ENCODE measurements around the gene ARHGAP44.
"Not testable (repeated sequence)": the region's sequence is repeated elsewhere in the genome, so short reads cannot be mapped to it uniquely, and the experiment has no call there.

The ARHGAP44 gene

DNA sequence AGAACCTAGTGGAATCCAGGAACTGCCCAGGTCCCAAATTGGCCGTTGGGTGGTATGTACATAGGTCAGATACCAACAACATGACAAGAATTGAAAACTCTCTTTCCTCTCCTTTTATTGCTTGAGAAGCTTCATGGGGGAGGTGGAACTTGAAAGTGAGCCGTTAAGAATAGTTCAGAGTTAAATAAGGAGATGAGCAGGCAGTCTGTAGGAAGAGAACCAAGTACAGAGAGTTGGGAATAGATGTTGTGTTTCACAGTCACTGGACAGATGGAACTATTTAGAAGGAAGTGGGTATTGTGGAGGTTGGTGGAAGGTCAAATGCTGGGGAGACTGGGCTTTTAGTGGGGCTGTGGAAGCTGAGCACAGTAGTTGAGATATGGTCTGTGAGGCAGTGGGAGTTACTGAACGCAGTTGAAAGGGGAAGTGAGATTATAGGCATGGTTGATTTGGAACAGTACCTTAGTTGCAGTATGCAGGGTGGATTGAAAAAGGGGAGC, 26.4 kb downstream of the ARHGAP44 start:
- no peak for DNase-seq (ENCODE audit: low read depth)

DNA sequence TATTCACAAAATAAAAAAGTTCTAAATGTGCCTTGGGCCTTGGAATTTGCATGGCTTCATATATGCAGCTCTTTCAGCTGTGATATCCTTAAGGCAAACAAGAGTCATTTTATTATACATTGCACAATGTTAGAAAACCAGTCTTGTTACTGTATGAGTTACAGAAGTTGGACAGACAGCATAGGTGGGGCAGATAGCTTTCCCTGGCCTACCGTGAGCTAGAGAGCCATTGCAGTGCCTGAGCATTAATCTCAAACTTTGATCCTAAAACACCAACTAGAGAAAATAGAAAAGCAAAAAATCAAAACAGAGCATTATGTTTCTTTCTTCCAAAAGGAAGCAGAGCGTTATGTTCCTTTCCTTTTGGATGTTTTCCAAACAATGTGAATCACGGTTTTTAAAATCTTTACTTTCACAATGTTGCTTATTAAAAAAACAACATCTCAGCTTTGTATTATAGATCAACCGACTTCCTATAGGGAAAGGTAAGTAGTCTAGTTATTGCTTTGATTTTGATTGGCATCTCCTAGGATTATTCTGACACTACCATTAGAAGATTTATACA, 32.2 kb downstream of the ARHGAP44 start:
- DNase-seq (ENCODE audit: low read depth): no peak

DNA sequence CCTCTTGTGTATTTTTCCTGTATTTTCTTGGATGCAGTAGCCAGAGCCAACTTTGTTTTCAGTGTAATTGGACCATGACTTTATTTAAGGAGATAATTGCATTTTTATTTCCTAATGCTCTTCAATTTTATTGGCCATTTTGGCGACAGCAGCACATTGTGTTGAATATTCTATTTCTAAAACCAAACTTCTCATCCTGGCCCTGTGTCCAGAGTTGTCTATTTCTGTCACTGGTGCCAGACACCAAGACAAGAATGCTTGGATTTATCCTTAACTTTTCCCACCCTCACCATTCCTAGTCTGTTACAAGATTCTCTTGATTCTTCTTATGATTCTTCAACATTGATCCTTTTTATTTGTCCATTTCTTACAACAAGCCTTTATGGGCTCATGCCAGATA, 37.1 kb downstream of the ARHGAP44 start:
- no peak for DNase-seq (ENCODE audit: low read depth)

DNA sequence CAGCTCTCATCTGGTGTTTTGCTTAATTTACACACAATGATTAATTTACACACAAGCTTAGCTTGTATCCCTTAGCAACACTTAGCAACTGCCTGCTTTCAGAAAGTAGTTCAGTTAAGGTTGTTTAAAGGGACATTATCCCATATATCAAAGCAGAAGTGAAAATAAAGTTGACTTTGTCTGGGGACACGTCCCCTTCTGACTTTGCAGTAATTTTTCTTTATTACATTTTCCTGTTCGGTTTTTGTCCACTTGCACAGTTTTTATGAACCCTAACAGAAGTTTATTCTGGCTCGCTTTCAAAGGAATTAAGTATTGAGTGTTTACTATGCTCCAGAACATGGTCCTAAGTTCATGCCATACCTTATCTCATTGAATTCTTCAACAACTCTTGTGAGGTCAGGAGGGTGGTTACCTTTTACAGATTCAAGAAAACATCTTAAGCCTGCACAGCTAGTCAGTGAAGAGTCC, 41.5 kb downstream of the ARHGAP44 start:
- no peak for DNase-seq (ENCODE audit: low read depth)

DNA sequence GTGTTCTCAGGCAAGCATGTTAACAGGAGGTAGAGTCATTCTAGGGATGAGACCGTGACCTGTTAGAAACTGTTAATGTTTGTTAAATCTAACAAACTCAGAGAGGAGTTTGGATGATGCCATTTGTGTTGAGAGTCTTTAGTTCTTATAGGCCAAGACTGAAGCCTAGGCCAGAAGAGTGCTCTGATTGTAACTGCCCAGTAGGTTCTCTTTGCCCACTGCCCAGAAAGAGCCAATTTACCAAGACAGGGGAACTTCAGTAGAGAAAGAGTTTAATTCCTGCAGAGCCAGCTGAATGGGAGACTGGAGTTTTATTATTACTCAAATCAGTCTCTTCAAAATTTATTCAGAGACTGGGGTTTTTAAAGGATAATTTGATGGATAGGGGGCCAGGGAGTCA, 42.5 kb downstream of the ARHGAP44 start:
- no peak for DNase-seq (ENCODE audit: low read depth)

DNA sequence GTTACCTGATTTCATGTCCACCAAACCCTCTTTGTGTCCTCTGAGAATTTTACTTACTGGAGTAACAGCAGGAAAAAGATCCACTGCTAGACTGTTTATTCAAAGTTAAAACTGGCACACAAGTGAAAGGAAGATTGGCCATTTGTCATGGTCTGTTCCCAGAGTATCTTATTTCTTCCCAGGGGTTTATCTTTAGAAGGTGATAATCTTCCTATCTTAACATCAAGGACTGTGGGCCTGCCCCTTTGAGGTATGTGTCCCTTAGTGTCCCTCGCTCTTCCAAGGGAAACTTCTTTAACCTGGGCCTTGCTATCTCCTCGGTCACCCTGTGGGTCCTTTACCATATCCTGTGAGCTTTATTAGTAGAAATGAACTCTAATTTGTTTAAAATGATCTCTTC, 49.7 kb downstream of the ARHGAP44 start:
- no peak for DNase-seq (ENCODE audit: low read depth)

DNA sequence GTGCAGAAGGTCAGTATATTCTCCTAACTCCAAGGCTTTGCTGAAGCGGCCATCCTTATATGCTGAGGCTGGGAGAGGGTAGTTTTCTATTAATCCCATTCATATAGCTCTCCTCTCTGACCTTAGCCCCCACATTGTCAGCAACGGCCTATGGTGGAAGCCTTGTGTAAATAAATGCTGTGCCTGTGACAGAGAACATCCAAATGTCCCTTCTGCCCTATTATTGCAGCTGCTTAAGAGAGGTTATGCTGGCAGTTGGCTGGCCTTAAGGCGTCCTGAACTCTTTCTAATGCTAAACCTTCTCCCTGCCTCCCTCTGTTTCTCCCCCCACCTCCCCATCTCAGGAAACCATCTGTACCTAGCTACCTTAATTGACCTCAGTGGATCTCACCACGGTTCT, 53.6 kb downstream of the ARHGAP44 start:
- no peak for DNase-seq (ENCODE audit: low read depth)

DNA sequence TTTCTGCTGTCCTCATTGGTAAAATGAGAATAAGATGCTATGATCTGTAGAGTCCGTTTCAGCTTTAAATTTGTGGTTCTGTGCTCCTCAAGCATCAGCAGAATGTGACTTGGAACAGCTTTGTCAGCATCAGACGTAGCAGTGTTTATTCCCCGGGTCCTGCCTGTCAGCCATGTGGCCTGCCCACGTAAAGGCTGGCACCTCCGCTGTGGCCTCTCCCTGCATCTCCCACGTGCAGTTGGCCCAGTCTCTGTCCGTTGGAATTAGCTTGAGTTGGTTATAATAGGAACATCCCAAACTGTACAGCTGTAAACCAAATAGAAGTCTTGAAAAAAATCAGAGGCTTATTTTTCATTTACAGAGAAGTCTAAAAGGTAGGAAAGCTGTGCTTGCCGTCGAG, 61.7 kb downstream of the ARHGAP44 start:
- no peak for DNase-seq (ENCODE audit: low read depth)

DNA sequence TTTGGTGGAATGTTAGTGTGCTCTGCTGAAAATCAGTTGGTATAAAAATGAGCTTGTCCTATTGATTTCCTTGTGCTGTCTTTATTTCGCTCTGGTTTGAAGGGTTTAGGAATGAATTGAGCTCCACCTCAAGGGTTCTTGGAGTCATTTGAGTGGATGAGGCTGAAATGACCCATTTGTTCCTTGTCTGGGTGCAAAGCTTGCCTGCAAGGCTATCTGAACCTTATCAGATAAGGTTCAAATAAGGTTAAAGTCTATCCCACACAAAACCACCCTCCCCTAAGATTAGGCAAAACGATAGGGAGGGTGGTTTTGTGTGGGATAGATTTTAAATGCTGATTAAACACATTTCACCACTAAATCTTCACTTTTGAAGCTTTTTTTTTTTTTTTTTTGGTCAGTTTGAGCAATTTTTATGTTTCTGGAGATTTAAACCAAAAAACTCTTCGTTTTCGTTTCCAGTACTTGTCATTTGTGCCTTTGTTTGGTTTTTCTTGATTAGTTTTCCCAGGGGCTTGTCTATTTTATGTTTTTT, 62.7 kb downstream of the ARHGAP44 start:
- no peak for DNase-seq (ENCODE audit: low read depth)

DNA sequence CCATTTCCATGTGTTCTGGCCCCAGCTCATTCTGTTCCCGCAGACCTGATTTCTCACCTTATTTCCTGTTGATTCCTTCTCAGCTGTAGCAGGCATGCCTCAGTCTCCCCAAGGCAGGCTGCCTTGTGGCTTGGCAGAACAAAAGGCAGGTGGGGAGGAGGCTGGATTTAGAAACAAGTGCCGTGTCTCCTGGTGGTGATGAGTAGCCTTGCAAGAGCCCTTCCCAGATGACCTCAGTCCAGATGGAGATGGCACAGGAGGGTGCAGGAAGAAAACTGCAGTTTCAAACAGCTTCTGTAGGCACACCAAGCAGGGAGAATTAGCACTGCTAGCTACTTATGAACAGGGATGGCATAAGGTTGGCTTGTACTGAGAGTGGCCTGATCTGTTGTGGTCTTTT, 64.6 kb downstream of the ARHGAP44 start:
- DNase-seq (ENCODE audit: low read depth): no peak

DNA sequence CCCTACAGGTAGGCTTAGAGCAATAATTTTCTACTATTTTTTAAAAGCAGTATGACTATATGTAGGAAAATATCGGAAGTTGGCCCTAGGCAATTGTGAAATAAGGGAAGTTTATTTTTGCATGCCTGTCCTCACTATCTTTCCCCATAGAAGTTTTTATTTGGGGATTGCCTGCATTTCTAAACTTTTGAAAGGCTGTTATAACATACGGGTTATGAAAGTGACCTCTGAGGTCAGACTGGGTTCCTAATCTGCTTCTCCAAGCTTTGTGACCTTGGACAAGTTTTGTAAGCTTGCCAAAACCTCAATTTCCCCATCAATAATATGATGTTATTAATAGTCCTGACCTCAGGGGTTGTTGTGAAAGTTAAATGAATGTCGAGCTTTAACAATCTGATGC, 67.1 kb downstream of the ARHGAP44 start:
- no peak for DNase-seq (ENCODE audit: low read depth)

DNA sequence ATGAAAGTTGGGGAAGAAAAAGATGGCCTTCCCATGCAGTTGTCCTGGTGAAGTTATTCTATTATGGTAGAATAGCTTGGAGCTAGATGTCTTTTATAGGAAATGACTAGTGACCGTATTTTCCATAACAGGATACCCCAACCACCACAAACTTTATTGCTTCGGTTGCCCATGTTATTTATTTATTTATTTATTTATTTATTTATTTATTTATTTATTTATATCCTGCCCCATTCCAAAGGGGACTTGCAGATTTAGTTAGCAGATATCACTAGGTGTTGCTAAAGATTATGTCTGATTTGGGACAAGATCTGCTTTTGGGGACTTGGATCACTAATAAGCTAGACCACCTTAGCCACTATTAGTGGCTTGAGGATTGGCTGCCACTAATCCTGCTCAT, 68.3 kb downstream of the ARHGAP44 start:
- no peak for DNase-seq (ENCODE audit: low read depth)

DNA sequence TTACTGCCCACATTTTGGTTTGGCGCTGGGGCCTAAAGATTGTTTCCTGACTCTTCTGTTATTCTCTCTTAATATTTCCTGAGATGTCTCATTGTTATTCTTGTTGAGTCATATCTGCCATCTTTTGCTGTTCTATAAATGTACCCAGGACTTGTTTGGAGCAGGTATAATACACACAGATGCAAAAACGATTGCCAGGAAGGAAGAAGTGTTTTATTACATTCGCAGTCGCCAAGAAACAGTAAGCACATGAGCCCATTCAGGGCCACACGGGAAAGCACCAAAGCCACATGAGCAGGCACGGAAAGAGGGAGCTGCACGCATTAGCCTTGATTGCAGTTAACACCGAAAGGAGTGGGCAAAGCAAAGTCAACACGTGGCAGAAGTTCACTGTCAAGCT, 70.2 kb downstream of the ARHGAP44 start:
- DNase-seq (ENCODE audit: low read depth): no peak

DNA sequence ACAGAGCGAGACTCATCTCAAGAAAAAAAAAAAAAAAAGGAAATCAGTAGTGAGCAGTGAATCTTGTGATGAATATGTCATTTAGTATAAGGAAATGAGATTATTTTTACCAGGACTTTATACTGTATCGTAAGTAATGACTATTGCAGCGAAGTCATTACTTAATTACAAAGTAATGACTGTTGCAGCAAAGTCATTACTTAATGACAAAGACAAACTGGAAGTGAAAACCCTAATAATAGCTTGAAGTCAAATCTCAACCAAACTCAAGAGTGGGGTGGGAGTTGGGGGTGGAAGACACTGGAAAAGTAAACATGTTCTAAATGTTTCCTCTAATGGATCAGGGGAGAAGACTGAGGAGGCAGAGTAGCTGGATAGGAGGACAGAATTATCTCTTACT, 76.5 kb downstream of the ARHGAP44 start:
- no peak for DNase-seq (ENCODE audit: low read depth)

DNA sequence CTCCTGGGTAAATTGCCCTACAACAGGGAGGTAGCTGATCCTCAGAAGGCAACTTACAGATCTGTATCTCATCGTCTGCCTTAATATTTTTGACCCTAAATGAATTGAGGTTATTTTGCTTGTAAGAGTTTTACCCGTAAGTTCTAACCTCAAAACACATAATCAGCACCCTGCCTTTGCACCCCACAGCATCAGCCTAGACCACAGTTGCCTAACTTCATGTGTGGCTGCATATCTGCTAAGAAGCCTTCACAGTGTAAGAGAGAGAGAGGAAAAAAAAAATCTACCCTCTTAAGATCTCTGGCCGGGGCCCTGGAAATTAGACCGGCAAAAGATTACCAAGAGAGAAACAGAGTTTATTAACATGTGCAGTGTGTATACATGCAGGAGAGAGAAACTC, 76.9 kb downstream of the ARHGAP44 start:
- no peak for DNase-seq (ENCODE audit: low read depth)

DNA sequence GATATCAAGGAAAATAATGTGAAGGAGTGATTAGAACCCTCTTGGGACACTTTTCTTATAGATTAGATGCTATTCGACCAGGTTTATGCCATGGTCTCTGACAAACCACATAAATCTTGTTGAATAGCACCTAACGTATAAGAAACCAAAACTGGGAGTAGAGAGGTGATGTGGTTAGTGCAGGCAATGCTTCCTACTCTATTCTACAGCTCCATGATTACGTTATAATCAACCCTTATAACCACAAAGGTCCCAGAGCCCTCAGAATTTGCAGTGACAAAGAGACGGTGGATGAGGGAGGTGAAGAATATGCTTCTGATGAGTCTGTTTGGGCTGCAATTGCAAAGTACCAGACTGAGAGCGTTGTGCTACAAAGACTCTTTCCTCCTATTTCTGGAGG, 78.4 kb downstream of the ARHGAP44 start:
- DNase-seq (ENCODE audit: low read depth): no peak

DNA sequence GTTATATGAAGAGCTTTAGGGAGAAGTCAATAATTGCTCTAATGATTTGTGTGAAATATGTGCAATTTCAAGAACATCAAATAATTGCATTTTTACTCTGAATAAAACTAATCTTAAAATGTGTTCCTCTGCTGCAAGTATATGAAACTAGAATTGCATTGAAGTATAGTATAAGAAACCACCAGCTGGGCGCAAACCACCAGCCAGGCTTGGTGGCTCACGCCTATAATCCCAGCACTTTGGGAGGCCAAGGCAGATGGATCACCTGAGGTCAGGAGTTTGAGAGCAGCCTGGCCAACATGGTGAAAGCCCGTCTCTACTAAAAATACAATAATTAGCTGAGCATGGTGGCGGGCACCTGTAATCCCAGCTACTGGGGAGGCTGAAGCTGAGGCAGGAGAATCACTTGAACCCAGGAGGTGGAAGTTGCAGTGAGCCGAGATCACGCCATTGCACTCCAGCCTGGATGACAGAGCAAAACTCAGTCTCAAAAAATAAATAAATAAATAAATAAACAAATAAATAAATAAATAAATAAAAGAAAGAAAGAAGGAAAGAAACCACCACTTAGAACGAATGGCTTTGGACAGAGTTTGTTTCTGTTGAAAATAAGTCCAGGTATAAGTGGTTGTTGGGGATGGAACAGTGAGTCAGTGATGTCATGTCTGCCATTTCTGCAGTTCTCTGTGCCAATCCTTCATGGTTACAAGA, 84.3 kb downstream of the ARHGAP44 start:
- DNase-seq (ENCODE audit: low read depth): not testable (repeated sequence)

DNA sequence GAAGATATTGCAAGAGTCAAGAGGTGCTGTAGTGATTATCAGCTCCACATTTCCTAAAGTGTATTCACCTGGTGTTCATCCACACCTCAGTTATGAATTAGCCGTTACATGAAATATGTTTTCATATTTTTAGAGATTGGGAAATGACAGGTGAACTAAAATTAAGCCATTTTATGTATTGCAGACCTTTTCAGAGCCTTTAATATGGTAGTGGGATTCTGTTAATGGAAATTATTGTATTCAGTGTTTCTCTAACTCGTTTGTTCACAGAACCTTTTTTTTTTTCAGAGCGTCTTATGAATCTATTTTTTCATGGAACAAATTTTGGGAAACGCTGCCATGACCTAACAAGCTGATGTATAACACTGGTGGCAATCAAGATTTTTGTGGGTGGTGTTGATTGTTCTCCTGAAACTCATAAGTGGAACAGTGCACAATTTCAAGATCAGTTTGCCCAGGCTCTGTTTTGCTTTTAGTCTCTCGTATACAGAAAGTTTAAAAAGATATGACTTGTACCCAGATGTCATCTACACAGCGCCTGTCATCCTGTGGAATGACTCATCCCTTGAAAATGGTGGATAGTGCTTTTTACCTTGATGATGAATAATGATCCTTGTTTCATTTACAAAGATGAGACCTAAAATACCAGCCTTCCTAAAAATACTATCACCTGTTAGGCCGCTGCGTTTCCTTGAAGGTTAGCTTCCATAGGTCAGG, 88.8 kb downstream of the ARHGAP44 start:
- no peak for DNase-seq (ENCODE audit: low read depth)

DNA sequence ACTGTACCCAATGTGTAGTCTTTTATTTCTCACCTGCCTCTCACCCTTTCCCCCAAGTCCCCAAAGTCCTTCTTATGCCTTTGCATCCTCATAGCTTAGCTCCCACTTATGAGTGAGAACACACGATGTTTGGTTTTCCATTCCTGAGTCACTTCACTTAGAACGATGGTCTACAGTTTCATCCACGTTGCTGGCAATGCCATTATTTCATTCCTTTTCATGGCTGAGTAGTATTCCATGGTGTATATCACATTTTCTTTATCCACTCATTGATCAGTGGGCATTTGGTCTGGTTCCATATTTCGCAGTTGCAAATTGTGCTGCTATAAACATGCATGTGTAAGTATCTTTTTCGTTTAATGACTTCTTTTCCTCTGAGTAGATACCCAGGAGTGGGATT, 89.8 kb downstream of the ARHGAP44 start:
- not testable (repeated sequence) for DNase-seq (ENCODE audit: low read depth)

DNA sequence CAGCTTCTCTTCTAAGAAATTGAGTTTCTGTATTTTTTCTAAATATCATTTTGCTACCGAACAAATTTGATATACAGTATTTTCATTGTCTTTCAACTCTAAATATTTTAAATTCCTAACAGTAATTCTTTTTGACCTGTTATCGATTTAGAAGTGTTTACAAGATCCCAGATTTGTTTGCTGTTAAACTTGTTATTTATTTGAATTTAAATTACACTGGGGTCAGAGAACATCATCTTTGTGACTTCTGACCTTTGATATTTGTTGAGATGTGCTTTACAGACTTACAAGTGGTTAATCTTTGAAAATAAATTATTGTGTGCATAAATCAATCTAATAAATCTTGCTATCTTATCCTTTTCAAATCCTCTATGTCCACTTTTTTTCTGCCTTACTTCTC, 94.2 kb downstream of the ARHGAP44 start:
- no peak for DNase-seq (ENCODE audit: low read depth)

DNA sequence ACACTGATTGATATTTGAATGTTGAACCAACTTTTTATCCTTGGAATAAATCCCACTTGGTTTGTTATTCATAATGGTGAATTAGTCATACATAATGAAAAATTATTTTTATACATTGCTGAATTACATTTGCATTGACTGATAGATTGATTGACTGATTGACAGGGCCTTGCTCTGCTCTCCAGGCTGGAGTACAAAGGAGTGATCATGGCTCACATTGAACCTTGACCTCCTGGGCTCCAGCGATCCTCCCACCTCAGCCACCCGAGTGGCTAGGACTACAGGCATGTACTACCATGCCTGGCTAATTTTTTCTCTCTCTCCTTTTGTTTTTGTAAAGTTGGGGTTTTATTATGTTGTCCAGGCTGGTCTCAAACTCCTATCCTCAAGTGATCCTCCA, 97.8 kb downstream of the ARHGAP44 start:
- no peak for DNase-seq (ENCODE audit: low read depth)

DNA sequence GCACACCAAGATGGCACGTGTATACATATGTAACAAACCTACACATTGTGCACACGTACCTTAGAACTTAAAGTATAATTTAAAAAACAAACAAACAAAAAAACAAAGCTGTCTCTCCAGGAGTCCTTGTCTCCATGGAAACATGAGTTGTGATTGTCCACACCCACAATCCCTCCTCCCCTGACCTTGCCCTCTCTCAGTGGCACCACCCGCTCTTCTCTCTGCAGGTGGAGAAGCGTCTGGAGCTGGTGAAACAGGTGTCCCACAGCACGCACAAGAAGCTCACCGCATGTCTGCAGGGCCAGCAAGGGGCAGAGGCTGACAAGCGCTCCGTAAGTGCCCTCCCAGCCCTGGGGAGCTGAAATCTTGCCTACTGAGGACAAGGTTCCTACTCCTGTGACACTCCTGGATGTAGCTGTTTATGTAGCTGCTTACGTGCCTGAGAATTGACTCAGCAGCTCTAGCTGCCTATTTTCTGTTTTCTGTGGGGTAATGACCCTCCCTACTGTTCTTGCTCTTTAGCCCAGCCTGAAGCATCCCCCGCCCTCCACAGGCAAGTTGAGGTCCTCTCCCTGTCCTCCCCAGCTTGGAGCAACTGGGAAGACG, 107.0 kb downstream of the ARHGAP44 start:
- DNase-seq (ENCODE audit: low read depth): no peak

DNA sequence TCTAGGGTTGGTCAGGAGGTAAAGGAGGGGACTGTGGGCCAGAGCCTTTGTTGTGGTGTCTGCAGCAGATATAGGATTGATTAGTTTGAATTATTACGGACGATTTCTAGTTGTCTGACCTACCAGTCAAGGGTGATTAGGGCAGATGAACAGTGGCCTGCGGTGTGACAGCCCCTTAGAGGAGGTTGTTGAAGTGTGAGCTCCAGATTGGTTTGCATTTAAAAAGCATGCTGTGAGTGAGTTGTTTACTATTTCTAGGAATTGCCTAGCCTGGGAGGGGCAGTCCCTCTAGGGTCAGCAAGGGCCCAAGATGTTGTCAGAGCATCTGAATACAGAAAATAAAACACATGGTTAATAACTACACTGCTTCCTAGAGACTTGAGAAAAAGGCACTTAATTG, 108.8 kb downstream of the ARHGAP44 start:
- no peak for DNase-seq (ENCODE audit: low read depth)

Data from non-pigmented ciliary epithelial cell (primary cell).